OCI-M1 (cell line): ENCODE results near the gene RSRC1.

Source experiments
- DNase-seq: peaks from one replicate; lab custom pipeline; 2025; lab: John Stamatoyannopoulos, UW

Gene RSRC1

GRCh38 chr3:158128755-158129154 is 18.9 kb downstream of the RSRC1 start:
- no peak for DNase-seq

GRCh38 chr3:158134363-158134762 is 24.5 kb downstream of the RSRC1 start:
- no peak for DNase-seq

GRCh38 chr3:158140396-158140795 is 30.5 kb downstream of the RSRC1 start:
- DNase-seq: no peak

- DNase-seq: no peak
Observed at GRCh38 chr3:158148218-158148617, 38.3 kb downstream of the RSRC1 start.

GRCh38 chr3:158152186-158152585 is 42.3 kb downstream of the RSRC1 start:
- no peak for DNase-seq

GRCh38 chr3:158158969-158159368 is 49.1 kb downstream of the RSRC1 start:
- peak; percentile 11 for DNase-seq

- peak; percentile 73 for DNase-seq
Observed at GRCh38 chr3:158159714-158160113, 49.8 kb downstream of the RSRC1 start.

GRCh38 chr3:158160958-158161357 is 51.1 kb downstream of the RSRC1 start:
- peak; percentile 38 for DNase-seq

GRCh38 chr3:158165141-158165655 is 55.3 kb downstream of the RSRC1 start:
- no peak for DNase-seq

- no peak for DNase-seq
Observed at GRCh38 chr3:158165730-158166129, 55.8 kb downstream of the RSRC1 start.

- no peak for DNase-seq
Observed at GRCh38 chr3:158166223-158166622, 56.3 kb downstream of the RSRC1 start.

GRCh38 chr3:158167737-158168557 is 58.1 kb downstream of the RSRC1 start:
- peak; percentile 87 for DNase-seq

- no peak for DNase-seq
Observed at GRCh38 chr3:158169091-158169491, 59.2 kb downstream of the RSRC1 start.

- no peak for DNase-seq
Observed at GRCh38 chr3:158181096-158181495, 71.2 kb downstream of the RSRC1 start.

GRCh38 chr3:158185711-158186110 is 75.8 kb downstream of the RSRC1 start:
- no peak for DNase-seq

GRCh38 chr3:158200955-158201354 is 91.1 kb downstream of the RSRC1 start:
- peak; percentile 38 for DNase-seq

GRCh38 chr3:158205324-158205723 is 95.4 kb downstream of the RSRC1 start:
- no peak for DNase-seq

- DNase-seq: no peak
Observed at GRCh38 chr3:158205994-158206393, 96.1 kb downstream of the RSRC1 start.

GRCh38 chr3:158210067-158210466 is 100.2 kb downstream of the RSRC1 start:
- no peak for DNase-seq

GRCh38 chr3:158213461-158213860 is 103.6 kb downstream of the RSRC1 start:
- DNase-seq: no peak

GRCh38 chr3:158217992-158218391 is 108.1 kb downstream of the RSRC1 start:
- no peak for DNase-seq

- no peak for DNase-seq
Observed at GRCh38 chr3:158220575-158220974, 110.7 kb downstream of the RSRC1 start.

GRCh38 chr3:158221426-158221825 is 111.5 kb downstream of the RSRC1 start:
- no peak for DNase-seq

- no peak for DNase-seq
Observed at GRCh38 chr3:158226429-158226828, 116.5 kb downstream of the RSRC1 start.
